ENCODE results near the gene PLXNB1. TPM values are rescaled to one million over a fixed set of nuclear protein-coding genes. Genes with fewer than 3 reads are reported as not detected.

Gene PLXNB1
- total and polyA plus RNA-seq, 2 experiments from 2014 or later = 49.0 to 144 TPM

- ATAC-seq (no peak), DNase-seq (ENCODE audit: low spot score) (no peak)
- H3K4me3 Mint-ChIP-seq = no peak overlapping the region
- no peaks in the 10 kb centered on the region for H3K9me3 Mint-ChIP-seq
- Histone ChIP-seq H3K27me3 (ENCODE audit: insufficient read depth) (no peaks in the 10 kb centered on the region), H2AFZ (no peak overlapping the region), H3K79me2 (replicated peaks; ENCODE audit: insufficient read depth) (no peaks in the 10 kb centered on the region), H3K4me2 (no peak overlapping the region), H3F3A (replicated peaks; ENCODE audit: low read depth) (no peaks in the 10 kb centered on the region), H3K27ac (ENCODE audit: low read depth) (no peak overlapping the region), H3K36me3 (ENCODE audit: insufficient read depth) (peaks cover 15% of the 10 kb centered on the region), H4K20me1 (replicated peaks; ENCODE audit: insufficient read depth) (no peaks in the 10 kb centered on the region; the same call in 1 of the 2 replicates), H3K4me3 (no peak overlapping the region), H3K4me1 (ENCODE audit: insufficient read depth) (no peaks in the 10 kb centered on the region), H3K9me2 (ENCODE audit: insufficient read depth) (no peaks in the 10 kb centered on the region)
- H3K36me3 Mint-ChIP-seq (ENCODE audit: low read depth) = peaks cover 91% of the 10 kb centered on the region
- TF ChIP-seq STAT1 (IDR thresholded peaks at IDR 0.05; ENCODE audit: unreplicated experiment) (no peak), ZNF114 (CRISPR knock-in tag; IDR thresholded peaks at IDR 0.05) (no peak), ZNF462 (CRISPR knock-in tag; IDR thresholded peaks at IDR 0.05) (no peak), REST (IDR thresholded peaks at IDR 0.05; ENCODE audit: unreplicated experiment) (no peak), ZNF331 (CRISPR knock-in tag; IDR thresholded peaks at IDR 0.05; ENCODE audit: low read depth) (no peak), ETS1 (IDR thresholded peaks at IDR 0.05) (no peak), NANOG (IDR thresholded peaks at IDR 0.05; ENCODE audit: borderline replicate concordance) (no peak), CREB1 (CRISPR knock-in tag; IDR thresholded peaks at IDR 0.05; ENCODE audit: low read depth) (no peak), CTCF (conservative IDR thresholded peaks at IDR 0.05; ENCODE audit: low read depth in 2 of 2) (no peak), EZH2 (IDR thresholded peaks at IDR 0.05; ENCODE audit: low read depth, unreplicated experiment) (no peak), EZH2phosphoT487 (IDR thresholded peaks at IDR 0.05; ENCODE audit: unreplicated experiment) (no peak), POLR2AphosphoS5 (IDR thresholded peaks at IDR 0.05; ENCODE audit: low read depth) (no peak), JUNB (IDR thresholded peaks at IDR 0.05; ENCODE audit: unreplicated experiment) (no peak)
- no peak overlapping the region for H3K27ac Mint-ChIP-seq
- no peaks in the 10 kb centered on the region for H3K4me1 Mint-ChIP-seq
- peaks cover 9% of the 10 kb centered on the region for H3K27me3 Mint-ChIP-seq (ENCODE audit: insufficient read depth, low read depth, poor library complexity)
These were observed 23.1 kb downstream of the PLXNB1 start for GRCh38 chr3:48406443-48407431.

All from GM23338 (cell line).